Stimulated activated CD8-positive, alpha-beta memory T cell treated with anti-CD3 and anti-CD28 coated beads, Interleukin-7, amount 100 ng/mL, for 24 hours (primary cell): Measurements from ENCODE around the gene CCDC127.
"Not testable (repeated sequence)": the region's sequence is repeated elsewhere in the genome, so short reads cannot be mapped to it uniquely, and the experiment has no call there.

Experiments used
- DNase-seq: peaks from one replicate; pipeline ENCODE4 v3.0.0-alpha.2; 2020; ENCODE audit warnings: low read depth

CCDC127 gene

DNA sequence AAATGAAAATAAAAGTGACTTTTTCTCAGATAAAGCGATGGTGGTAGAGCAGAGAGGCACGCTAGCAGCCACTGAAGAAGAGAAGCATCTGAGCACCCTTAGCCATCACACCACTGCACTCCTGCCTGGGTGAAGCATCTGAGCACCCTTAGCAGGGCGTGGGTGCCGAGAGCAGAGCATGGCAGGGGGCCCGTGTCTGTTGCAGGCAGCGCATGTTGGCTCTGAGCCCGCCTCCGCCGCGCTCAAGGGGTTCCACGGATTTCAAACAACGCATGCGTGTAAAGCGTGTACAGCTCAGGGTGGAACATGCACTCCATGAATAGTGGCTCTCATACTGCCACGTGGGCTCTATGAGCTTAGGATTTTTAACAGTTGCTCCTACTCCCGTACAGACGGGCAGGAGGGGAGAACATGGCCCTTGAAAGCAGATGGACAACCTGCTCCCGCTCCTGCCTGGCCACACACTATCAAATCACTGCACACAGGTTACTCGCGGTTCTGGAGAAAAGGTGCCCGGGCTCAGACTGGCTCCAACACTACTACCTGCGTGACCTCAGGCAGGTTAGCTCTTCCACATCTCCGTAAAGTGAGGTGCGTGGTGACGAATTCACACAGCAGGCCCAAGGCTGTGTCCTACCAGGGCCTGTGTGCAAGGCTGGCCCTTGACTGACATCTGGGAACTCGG is 14.6 kb downstream of the CCDC127 start:
- no peak for DNase-seq

DNA sequence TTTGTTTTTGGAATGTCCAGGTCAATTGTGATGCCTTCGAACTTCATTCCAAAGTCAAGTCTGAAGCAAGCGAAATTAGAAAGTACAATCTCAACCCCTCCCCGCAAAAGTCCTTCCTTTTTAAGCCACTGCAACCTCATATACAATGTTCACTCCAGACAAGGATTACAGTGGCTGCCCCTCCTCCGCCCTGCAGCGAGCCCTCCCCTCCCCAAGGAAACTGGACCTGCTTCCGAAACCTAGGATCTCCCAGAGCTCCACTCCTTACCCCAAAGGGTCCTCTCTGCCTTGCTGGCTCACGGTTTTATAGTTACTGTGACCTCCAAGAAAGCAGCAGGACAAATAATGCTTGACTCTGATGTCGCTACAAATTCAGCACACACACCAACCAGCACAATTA is 16.3 kb downstream of the CCDC127 start:
- DNase-seq = no peak

DNA sequence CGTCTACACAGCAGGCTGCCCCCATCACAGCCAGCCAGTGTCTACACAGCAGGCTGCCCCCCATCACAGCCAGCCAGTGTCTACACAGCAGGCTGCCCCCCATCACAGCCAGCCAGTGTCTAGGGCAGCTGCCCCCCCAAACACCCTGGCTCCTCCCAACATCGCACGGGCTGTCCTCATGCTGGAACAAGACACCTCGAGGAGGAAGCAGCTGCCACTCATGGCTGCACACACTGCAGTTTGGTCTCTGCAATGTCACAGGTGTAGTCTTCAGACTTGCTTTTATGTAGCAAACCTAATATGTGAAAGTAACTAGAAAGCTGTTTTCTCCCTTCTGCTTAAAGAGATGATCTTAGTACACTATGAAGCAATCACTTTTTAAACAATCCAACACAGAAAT is 17.0 kb downstream of the CCDC127 start:
- no peak for DNase-seq

DNA sequence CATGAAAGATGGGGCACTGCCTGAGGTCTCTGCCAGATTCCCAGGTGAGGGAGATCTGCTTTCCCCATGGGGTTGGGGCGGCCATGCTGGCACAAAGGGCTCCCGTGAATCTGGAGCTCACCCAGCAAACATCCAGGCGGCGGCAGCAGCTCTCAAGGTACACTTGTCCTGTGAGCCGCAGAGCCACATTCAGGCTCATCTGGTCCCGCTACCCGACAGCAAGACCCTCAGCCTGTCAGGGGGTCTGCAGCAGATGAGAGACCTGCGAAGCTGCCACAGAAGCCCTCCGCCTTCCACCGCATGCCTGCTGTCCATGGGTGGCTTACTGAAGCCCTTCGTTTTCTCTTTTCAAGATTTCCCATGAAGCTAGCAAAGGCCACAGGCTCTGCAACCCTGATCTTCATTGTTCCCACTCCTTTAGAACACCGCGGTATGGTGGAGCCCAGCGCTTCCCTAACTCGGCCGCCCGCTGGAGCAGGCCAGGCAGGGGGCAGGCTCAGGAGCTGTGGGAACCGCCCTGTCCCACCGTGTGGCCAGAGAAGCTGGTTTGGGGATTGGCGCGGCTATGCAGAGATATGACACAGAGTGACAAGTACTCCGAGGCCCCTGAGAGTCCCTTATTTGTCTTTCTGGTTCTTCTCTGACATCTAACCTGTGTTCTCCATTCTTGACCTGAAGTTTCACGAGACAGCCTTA is 17.9 kb downstream of the CCDC127 start:
- no peak for DNase-seq

DNA sequence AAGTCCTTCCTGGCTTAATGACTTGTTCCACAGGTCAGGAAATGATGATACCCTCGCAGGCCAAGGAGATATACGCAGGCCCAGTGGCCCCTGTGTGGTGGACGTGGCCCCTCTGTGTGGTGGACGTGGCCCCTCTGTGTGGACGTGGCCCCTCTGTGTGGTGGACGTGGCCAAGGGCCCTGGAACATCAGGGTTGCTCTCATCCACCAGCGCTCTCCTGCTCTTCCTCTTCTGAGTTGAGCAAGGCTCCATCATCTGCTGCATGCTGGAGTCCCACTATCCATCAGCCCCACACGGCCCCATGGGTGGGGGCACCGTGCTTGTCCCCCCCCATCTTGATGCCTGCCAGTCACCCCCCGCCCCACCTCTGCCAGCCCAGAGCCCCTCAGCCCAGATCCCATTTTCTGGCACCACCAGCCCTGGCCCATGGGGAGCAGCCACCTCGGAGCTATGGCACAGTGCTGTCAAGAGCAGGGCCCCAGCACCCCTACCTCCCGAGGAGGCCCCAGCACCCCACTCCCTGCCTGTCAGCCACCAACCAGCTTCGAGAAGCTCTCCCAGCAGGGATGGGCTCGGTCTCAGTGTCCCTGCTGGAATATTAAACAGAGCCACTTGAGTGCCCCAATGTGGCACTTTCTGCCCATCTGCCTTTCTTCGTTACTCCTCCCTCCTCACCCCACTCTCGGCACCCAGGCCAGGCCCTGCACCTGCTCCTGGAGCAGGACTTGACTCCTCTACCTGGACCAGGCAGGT is 18.6 kb downstream of the CCDC127 start:
- no peak for DNase-seq

DNA sequence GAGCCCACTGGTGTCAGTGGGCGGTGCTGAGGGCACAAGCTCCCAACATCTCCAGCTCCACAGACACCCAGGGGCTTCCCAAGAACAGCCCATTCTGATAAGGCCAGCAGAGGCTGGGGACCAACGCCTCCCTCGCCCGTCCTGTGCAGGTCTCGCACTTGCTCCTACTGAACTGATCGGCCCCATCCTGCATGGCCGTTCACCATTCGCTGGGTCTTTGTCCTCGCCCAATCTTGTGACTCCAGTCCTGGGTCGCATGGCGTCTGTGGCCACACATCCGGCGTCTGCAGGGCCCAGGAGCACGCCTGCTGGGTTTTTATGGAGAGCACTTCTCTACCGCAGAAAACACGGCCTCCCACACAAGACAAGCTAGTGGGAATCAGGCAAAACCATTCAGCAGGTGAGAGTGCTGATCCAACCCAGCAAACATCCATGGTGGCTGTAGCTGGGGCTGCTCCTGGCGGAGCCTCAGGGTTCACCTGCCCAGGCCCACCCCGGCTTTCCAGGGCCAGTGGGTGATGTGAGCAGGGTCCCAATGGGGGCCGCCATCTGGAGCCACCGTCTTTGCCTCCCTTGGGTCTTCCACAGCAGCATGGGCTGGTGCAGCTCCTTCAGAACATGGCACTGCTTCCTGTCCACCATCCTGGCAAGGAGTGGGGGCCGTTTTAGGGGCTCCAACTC is 19.3 kb downstream of the CCDC127 start:
- no peak for DNase-seq

DNA sequence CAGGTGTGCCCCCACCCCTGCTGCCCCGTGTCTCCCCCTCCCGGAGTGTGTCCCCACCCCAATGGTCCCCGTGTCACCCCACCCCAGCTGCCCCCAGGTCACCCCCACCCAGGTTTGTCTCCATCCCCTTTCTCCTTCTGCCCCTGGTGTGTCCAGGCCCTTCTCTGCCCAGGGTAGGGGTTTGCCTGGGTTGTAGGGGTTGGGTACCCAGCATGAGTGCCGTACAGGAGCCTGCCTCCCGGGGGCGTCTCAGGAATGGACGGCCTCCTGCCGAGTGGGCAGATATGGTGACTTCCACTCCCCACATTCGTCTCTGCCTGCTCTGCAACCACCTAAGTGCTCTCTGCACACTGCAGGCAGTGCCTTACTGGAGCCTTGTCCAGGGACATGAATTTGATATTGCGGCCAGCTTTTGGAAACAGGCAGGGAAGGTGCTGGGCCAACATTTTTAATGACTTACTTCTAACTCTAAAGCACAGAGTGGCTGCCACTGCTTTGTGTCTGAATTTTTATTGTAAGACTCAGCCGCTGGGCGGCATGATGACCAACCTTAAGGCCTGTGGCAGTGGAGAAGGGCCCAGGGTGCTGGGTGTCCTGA is 20.0 kb downstream of the CCDC127 start:
- no peak for DNase-seq

DNA sequence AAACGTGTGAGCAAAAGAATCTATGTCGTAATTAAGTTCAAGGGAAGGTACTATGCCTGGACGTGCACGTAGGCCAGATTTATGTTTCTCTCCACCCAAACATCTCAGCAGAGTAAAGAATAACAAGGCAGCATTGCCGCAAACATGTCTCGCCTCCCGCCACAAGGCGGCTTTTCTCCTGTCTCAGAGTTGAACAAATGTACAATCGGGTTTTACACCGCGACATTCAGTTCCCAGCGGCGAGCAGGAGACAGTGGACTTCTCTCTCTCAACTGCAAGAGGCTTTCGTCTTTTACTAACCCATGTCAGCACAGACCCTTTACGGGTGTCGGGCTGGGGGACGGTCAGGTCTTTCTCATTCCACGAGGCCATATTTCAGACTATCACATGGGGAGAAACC is 20.9 kb downstream of the CCDC127 start:
- not testable (repeated sequence) for DNase-seq

DNA sequence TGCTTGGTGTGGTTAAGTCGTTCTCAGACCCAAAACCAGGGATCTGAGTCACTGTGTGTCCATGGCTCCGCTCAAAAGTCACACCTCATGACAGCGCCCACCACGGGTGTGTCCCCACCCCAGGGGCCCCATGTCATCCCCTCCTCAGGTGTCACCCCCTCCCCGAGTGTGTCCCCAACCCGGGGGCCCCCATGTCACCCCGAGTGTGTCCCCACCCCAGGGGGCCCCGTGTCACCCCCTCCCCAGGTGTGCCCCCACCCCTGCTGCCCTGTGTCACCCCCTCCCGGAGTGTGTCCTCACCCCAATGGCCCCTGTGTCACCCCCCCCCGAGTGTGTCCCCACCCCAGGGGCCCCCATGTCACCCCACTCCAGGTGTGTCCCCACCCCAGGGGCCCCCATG is 21.6 kb downstream of the CCDC127 start:
- DNase-seq = no peak

DNA sequence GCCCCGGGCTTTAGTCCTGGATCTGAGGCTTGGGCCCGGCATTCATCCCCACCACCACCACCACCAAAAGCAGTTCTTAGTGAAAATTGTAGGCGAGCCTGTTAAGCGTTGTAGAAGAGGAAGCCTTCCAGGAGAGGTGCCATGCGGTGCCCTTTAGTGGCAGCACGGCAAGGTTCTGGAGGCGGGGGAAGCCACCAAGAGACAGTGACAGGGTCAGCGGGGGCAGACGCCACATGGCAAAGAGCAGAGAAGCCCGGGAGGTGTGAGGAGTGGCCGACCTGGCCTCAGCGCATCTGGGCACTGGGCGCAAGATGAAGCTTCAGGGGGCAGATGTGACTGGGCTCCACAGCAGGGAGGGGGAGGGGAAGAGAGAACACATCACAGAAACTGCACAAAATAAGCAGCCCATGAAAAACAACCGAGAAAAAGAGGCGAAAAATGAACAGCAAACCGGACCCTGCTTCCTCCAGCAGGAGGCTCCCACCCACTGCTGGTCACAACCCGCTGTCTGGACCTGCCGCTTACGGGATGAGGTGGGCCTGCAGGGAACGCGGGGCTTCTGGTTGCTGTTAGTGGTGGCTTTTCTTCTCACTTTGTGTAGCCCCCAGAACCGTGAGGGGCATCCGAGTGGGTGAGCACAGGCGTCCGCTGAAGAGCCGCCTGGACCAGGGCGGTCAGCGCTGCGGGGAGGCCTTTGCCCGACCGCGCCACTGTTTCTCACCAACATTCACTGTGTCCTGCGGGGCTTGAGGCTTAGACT is 22.4 kb downstream of the CCDC127 start:
- no peak for DNase-seq

DNA sequence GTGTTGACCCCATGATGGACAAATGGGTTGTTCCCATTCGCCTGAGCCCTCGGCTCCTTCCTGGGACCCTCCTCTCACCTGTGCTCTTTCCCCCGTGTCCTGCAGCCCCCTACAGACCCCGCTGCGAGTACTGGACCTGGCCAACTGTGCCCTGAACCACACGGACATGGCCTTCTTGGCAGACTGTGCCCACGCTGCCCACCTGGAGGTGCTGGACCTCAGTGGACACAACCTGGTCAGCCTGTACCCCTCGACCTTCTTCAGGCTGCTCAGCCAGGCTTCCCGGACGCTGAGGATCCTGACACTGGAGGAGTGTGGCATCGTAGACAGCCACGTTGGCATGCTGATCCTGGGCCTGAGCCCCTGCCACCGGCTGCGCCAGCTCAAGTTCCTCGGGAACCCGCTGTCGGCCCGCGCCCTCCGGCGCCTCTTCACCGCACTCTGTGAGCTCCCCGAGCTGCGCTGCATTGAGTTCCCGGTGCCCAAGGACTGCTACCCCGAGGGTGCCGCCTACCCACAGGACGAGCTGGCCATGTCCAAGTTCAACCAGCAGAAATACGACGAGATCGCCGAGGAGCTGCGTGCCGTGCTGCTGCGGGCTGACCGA is 23.2 kb downstream of the CCDC127 start:
- no peak for DNase-seq

DNA sequence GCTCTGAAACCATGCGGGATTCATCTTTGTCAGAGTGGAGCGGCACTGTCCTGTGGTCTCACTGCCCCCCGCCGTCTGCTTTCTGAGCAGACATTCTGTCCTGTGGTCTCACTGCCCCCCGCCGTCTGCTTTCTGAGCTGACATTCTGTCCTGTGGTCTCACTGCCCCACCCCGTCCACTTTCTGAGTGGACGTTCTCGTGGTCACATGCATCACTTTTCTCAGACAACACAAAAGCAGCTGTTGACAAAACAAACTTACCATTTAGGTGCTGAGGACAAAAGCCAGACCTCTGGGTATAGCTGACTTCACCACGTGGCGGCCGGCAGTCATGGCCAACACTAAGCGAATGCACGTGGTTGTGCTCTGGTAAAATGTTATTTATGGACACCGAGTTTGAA is 23.9 kb downstream of the CCDC127 start:
- DNase-seq = no peak

DNA sequence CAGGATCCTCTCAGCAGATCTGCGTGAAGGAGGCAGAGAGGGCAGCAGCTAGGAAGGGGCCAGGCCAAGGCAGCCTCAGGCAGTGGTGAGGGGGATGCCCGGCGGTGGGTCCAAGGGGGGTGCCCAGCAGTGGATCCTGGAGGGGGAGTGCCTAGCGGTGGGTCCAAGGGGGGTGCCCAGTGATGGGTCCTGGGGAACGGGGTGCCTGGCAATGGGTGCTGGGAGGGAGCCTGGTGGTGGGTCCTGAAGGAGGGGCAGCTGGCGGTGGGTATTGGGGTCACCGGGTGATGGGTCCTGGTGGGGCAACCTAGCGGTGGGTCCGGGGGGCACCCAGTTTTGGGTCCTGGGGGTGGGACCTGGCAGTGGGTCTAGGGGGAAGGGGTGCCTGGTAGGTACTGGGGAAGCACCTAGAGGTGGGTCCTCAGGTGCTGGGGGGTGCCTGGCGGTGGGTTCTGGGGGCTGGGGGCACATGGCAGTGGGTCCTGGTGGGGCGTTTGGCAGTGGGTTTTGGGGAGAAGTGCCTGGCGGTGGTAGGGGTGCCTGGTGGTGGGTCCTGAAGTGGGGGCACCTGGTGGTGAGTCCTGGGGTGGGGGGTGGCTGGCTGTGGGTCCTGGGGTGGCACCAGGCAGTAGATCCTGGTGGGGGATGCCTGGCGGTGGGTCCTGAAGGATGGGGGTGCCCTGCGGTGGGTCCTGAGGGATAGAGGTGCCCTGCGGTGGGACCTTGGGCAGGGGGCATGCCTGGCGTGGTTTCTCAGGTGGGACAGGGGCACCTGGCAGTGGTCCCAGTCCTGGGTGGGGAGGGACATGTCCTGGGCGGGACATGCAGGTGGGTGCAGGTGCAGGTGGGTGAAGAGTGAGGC is 24.8 kb downstream of the CCDC127 start:
- DNase-seq = no peak

DNA sequence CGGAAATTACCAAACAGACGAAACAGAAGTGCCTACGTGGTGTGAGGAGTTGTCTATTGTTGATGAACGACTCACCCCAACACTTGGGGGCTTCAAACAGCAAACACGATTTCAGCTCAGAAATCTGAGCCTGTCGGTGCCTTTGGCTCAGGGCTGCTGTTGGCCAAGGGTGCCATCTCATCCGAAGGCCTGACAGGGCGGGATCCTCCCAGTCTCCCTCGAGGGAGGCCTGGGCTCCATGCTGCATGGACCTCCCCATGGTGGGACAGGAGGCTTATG is 25.3 kb downstream of the CCDC127 start:
- DNase-seq = no peak

DNA sequence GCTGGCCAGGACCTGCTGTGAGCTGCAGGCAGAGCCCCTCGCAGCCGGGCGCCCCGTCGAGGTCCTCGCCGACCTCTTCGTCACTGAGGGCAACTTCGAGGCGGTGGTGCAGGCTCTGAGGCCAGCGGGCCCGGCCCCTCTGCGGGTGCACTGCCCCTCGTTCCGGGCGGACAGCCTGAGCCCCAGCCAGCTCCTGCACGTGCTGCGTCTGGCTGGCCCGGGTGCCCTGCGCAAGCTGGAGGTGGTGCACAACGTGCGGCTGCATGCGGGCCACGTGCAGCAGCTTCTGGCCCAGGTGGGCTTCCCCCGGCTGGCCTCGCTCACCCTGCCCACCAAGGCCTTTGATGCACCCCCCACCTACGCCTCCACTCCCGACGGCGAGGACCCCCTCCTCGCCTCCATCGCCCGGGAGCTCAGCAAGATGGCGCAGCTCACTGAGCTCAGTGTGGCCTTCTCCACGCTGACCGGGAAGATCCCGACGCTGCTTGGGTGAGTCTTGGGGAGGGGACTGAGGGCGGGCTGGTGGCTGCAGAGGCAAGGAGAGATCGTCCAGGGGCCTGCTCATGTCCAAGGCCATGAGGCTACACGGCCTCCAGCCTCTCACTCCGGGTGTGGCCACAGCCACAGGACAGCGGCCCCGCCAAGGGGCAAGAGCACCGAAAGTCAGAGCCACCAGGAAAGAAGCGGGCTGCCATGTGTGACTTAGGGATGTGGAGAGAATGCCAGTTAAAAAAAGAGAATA is 25.8 kb downstream of the CCDC127 start:
- no peak for DNase-seq

DNA sequence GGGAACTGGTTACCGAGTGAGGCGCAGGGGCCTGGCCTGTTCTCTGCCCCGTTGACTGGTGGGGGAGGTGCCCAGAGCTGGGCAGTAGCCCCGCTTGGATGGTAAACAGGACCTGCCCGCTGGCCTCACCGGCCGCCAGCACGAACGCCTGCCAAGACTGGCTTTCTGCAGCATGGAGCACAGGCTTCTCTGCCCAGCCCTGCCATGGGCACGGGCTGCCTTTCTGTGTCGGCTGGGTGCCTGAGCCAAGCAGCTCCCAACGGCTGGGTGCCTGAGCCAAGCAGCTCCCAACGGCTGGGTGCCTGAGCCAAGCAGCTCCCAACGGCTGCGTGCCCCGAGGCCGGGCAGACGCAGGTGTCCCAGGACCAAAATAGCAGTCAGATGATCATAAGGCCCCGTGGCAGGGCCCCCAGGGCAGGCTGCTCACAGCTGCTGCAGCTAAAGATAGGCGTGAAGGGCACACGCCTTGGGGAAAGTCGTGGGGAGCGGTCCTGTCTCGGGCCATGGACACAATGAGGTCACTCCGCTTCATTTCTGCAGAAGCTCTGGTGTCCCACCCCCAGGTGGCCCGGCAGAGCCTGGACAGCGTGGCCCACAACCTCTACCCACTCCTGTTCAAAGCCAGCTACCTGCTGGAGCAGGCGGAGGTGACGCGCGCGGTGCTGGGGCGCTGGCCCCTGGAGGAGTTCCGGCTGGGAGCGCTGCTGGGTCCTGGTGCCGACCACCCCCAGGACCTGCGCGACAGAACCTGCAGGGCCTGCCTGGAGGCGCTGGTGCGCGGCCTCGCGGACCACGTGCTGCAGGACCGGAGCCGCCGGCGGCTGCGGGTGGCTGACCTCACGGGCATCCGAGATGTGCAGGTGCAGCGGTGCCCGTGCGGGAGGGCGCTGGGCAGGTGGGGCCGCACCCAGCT is 26.7 kb downstream of the CCDC127 start, which contains the start of gene LRRC14B:
TSS of gene LRRC14B (plus strand) at position 460 of the 913 bp plus-strand sequence. CDS start at position 504, 44 bp downstream.
- DNase-seq = no peak

DNA sequence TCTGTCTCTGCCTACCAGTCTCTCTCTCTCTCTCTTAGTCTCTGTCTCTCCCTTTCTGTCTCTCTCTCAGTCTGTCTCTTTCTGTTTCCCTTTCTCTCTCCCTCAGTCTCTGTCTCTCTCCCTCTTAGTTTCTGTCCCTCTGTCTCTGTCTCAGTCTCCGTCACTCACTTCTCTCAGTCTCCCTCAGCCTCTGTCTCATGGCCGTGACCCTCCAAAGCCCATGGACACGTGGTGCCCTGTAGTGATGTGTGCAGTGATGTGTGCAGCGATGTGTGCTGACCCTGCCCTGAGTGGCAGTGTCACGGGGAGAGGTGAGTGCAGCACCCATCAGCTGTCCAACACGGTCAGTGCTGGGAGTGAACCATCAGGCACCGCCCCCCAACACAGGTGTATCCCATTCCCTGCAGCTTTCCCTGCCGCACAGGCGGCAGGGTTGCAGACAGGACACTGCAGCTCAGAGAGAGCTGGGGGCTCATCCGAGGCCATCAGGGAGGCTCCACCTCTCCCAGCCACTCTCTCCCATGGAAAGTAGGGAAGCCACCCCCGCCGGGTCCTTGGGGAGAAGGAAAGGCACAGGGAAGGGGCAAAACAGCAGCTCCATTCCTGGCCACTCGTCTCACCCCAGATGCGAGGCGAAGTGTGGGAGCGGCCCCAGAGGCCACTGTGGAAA is 27.5 kb downstream of the CCDC127 start:
- DNase-seq = no peak

DNA sequence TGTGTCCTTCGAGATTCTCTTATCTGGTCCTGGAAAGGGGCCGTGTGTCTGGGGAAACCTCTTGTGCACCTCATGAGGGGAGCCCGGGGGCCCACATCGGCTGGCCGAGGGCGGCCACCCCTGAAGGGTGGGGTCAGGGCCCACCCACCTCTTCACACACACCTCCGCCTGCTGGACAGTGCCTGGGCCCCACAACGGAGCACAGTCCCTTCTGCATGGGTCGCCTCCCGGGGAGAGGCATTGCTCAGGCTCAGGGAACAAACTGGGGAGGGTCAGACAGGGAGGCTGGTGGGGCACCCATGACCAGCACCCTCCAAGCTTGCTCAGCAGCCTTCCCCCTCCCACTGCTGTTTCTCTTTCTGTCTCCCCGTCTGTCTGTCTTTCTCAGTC is 28.0 kb downstream of the CCDC127 start:
- no peak for DNase-seq
